ENCODE data around the gene FKBP1A.
A peak's percentile ranks its signal among the peaks of the same experiment; 100 is the strongest.

Gene FKBP1A

DNA sequence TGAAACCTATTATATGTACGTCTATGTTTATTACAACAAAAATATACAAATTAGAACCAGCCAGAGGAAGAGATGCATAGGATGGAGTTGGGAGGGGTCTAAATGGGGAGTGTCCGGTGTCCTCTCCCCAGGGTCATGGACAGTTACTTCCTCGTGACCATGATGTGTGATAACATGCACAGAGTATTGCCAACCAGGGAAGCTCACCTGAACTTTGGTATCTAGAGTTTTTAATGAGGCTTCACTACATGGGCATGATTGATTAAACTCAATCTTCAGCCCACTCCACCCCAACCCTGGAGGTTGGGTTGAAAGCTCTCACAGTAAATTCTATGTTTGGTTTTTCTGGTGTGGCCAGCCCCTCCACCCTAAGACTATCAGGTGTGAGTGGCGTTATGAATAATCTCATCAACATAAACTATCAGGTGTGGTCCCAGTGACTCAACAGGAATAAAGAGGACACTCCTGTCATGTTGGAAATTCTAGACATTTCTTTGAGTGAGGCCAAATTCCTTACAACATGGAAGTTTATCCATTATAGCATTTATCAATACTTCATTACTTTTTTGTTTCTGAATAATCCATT lies 36.4 kb upstream of the FKBP1A start:
- TF ChIP-seq ZFP3 (CRISPR knock-in tag; IDR thresholded peaks at IDR 0.05) (no peak), CSDC2 (CRISPR knock-in tag; IDR thresholded peaks at IDR 0.05) (no peak), SNAI2 (CRISPR knock-in tag; IDR thresholded peaks at IDR 0.05) (no peak)
- TF ChIP-seq, protein P1, sequence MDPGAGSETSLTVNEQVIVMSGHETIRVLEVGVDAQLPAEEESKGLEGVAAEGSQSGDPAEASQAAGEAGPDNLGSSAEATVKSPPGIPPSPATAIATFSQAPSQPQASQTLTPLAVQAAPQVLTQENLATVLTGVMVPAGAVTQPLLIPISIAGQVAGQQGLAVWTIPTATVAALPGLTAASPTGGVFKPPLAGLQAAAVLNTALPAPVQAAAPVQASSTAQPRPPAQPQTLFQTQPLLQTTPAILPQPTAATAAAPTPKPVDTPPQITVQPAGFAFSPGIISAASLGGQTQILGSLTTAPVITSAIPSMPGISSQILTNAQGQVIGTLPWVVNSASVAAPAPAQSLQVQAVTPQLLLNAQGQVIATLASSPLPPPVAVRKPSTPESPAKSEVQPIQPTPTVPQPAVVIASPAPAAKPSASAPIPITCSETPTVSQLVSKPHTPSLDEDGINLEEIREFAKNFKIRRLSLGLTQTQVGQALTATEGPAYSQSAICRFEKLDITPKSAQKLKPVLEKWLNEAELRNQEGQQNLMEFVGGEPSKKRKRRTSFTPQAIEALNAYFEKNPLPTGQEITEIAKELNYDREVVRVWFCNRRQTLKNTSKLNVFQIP (CRISPR knock-in tag; IDR thresholded peaks at IDR 0.05; ENCODE audit: borderline replicate concordance, low read depth): no peak
- TF ChIP-seq, protein P2, sequence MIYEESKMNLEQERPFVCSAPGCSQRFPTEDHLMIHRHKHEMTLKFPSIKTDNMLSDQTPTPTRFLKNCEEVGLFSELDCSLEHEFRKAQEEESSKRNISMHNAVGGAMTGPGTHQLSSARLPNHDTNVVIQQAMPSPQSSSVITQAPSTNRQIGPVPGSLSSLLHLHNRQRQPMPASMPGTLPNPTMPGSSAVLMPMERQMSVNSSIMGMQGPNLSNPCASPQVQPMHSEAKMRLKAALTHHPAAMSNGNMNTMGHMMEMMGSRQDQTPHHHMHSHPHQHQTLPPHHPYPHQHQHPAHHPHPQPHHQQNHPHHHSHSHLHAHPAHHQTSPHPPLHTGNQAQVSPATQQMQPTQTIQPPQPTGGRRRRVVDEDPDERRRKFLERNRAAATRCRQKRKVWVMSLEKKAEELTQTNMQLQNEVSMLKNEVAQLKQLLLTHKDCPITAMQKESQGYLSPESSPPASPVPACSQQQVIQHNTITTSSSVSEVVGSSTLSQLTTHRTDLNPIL (CRISPR knock-in tag; IDR thresholded peaks at IDR 0.05; ENCODE audit: low read depth): no peak
- no peak for ATAC-seq

DNA sequence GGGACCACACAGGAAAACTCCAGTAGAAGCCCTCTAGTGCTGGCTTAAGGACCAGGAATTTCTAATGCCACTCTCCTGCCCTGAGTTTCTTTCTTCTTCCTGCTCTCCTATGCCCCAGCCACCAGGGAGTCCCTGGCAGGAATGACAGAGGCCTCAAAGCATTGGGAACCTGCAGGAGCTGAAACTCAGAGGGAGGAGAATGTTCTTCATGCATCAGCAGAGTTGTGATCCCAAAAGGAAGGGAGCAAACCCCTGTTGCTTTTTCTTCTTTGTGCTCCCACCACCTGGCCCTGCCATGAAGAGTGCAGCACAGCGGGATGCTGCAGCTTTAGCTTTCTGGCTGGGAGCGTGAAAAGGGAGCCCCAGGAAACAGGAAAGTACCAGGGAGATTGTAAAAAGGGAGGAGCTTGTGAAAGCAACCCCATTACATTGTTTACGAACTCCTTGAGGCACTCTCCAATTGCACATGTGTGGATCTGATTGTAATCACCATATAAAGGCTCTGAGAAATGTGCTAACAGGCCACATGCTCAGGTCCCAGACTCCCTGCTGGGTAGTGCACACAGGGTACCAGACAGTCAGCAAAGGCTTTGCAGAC lies 34.7 kb upstream of the FKBP1A start:
- peak; percentile 78 for ATAC-seq
- no peak for TF ChIP-seq RARB (CRISPR knock-in tag; IDR thresholded peaks at IDR 0.05)
- TF ChIP-seq, protein P3, sequence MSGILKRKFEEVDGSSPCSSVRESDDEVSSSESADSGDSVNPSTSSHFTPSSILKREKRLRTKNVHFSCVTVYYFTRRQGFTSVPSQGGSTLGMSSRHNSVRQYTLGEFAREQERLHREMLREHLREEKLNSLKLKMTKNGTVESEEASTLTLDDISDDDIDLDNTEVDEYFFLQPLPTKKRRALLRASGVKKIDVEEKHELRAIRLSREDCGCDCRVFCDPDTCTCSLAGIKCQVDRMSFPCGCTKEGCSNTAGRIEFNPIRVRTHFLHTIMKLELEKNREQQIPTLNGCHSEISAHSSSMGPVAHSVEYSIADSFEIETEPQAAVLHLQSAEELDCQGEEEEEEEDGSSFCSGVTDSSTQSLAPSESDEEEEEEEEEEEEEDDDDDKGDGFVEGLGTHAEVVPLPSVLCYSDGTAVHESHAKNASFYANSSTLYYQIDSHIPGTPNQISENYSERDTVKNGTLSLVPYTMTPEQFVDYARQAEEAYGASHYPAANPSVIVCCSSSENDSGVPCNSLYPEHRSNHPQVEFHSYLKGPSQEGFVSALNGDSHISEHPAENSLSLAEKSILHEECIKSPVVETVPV (CRISPR knock-in tag; IDR thresholded peaks at IDR 0.05): no peak
- TF ChIP-seq, protein P4, sequence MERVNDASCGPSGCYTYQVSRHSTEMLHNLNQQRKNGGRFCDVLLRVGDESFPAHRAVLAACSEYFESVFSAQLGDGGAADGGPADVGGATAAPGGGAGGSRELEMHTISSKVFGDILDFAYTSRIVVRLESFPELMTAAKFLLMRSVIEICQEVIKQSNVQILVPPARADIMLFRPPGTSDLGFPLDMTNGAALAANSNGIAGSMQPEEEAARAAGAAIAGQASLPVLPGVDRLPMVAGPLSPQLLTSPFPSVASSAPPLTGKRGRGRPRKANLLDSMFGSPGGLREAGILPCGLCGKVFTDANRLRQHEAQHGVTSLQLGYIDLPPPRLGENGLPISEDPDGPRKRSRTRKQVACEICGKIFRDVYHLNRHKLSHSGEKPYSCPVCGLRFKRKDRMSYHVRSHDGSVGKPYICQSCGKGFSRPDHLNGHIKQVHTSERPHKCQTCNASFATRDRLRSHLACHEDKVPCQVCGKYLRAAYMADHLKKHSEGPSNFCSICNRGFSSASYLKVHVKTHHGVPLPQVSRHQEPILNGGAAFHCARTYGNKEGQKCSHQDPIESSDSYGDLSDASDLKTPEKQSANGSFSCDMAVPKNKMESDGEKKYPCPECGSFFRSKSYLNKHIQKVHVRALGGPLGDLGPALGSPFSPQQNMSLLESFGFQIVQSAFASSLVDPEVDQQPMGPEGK (CRISPR knock-in tag; IDR thresholded peaks at IDR 0.05; ENCODE audit: borderline replicate concordance): no peak
- no peak for TF ChIP-seq ARNTL (CRISPR knock-in tag; IDR thresholded peaks at IDR 0.05; ENCODE audit: borderline replicate concordance, low read depth)
- TF ChIP-seq, protein P1 (CRISPR knock-in tag; IDR thresholded peaks at IDR 0.05; ENCODE audit: borderline replicate concordance, low read depth): no peak
- TF ChIP-seq GLIS3 (CRISPR knock-in tag; IDR thresholded peaks at IDR 0.05): no peak
- no peak for TF ChIP-seq TOX (CRISPR knock-in tag; IDR thresholded peaks at IDR 0.05; ENCODE audit: borderline replicate concordance)
- no peak for TF ChIP-seq ESRRG (CRISPR knock-in tag; IDR thresholded peaks at IDR 0.05)
- no peak for TF ChIP-seq ZNF70 (CRISPR knock-in tag; IDR thresholded peaks at IDR 0.05)
- TF ChIP-seq, protein P2 (CRISPR knock-in tag; IDR thresholded peaks at IDR 0.05; ENCODE audit: low read depth): no peak
- TF ChIP-seq ISL1 (CRISPR knock-in tag; IDR thresholded peaks at IDR 0.05): no peak
- no peak for TF ChIP-seq ZNF8 (CRISPR knock-in tag; IDR thresholded peaks at IDR 0.05)
- TF ChIP-seq, protein P5, sequence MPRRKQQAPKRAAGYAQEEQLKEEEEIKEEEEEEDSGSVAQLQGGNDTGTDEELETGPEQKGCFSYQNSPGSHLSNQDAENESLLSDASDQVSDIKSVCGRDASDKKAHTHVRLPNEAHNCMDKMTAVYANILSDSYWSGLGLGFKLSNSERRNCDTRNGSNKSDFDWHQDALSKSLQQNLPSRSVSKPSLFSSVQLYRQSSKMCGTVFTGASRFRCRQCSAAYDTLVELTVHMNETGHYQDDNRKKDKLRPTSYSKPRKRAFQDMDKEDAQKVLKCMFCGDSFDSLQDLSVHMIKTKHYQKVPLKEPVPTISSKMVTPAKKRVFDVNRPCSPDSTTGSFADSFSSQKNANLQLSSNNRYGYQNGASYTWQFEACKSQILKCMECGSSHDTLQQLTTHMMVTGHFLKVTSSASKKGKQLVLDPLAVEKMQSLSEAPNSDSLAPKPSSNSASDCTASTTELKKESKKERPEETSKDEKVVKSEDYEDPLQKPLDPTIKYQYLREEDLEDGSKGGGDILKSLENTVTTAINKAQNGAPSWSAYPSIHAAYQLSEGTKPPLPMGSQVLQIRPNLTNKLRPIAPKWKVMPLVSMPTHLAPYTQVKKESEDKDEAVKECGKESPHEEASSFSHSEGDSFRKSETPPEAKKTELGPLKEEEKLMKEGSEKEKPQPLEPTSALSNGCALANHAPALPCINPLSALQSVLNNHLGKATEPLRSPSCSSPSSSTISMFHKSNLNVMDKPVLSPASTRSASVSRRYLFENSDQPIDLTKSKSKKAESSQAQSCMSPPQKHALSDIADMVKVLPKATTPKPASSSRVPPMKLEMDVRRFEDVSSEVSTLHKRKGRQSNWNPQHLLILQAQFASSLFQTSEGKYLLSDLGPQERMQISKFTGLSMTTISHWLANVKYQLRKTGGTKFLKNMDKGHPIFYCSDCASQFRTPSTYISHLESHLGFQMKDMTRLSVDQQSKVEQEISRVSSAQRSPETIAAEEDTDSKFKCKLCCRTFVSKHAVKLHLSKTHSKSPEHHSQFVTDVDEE (CRISPR knock-in tag; IDR thresholded peaks at IDR 0.05): no peak
- TF ChIP-seq CSDC2 (CRISPR knock-in tag; IDR thresholded peaks at IDR 0.05): no peak
